NCI-H524 (cell line): ENCODE results near the gene TRIOBP.

Experiments used
- DNase-seq, 2 experiments: peaks; one replicate each; lab custom pipeline; 2025; lab: John Stamatoyannopoulos, UW

Gene TRIOBP

GRCh38 chr22:37804881-37805809, 108.3 kb downstream of the TRIOBP start:
- DNase-seq, result peak; percentile 41 to 77

DNA sequence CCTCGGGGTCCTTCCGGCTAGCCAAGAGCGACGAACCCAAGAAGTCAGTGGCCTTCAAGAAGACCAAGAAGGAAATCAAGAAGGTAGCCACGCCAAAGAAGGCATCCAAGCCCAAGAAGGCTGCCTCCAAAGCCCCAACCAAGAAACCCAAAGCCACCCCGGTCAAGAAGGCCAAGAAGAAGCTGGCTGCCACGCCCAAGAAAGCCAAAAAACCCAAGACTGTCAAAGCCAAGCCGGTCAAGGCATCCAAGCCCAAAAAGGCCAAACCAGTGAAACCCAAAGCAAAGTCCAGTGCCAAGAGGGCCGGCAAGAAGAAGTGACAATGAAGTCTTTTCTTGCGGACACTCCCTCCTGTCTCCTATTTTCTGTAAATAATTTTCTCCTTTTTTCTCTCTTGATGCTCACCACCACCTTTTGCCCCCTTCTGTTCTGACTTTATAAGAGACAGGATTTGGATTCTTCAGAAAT, 109.0 kb downstream of the TRIOBP start:
- no peak for DNase-seq

GRCh38 chr22:37806409-37807333, 109.8 kb downstream of the TRIOBP start:
- DNase-seq, result peak in 1 of 2 experiments; percentile 36

GRCh38 chr22:37807410-37808293, 110.8 kb downstream of the TRIOBP start, which contains the start of gene GCAT:
Gene GCAT, plus strand, starts transcription at chr22:37807934. Its CDS starts 34 bp downstream, at chr22:37807968.
- peak; percentile 93 to 97 for DNase-seq

DNA sequence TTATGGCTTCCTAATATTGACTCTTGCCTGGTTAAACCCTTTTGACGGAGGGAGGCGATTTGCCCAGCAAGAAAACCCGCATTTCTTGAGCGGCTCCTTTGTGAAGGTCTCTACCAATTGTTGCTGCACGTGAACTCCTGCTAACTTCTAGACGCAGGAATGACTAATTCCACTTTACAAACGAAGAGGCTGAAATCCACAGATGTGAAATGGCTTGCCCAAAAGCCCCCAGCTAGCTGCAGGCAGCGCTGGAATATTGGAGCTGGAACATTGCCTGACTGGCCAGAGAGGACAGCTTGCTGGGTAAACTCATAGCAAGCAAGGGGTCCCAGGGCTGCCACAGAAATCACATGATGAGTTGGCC, 111.4 kb downstream of the TRIOBP start:
- DNase-seq, result no peak

- DNase-seq, result no peak
These were observed 113.0 kb downstream of the TRIOBP start for GRCh38 chr22:37809672-37810333.

DNA sequence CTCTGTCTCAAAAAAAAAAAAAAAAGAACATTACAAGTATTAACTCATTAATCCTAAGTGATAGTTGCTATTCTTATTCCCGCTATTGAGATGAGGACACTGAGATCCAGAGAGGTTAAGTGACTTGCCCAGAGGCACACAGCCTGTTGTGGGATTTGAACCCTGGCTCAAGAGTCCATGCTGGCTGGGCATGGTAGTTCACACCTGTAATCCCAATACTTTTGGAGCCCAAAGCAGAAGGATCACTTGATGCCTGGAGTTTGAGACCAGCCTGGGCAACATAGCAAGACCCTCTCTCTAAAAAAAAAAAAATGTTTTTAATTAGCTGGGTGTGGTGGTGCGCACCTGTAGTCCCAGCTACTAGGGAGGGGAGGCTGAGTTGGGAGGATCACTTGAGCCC, 115.0 kb downstream of the TRIOBP start:
- DNase-seq, result no peak

DNA sequence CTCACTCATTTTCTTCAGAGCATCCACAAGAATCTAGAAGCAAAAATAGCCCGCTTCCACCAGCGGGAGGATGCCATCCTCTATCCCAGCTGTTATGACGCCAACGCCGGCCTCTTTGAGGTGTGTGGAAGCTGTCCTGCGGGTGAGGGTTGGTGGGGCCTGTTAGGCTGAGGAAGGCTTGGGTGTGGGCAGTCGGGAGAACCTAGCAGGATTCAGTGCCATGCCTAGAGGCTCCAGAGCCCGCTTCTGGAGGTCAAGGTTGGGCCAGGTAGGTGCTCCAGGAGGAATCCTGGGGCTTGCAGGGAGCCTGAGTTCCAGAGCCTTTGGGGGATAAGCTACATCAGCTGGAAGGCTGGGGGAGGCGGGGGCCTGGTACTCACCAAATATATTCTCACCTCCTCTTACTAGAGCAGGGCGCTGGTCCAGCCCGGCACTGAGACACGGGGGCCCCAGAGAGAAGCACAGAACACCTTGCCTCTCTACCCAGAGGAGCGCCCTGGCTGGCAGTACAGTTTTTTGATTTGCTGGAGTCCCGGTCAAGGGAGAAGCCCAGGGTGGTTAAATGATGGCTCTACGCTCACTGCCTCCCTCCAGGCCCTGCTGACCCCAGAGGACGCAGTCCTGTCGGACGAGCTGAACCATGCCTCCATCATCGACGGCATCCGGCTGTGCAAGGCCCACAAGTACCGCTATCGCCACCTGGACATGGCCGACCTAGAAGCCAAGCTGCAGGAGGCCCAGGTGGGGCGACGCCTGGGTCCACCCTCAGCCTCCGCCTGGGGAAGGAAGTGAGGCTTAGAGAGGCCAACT, 116.2 kb downstream of the TRIOBP start:
- no peak for DNase-seq

- DNase-seq, result no peak
These were observed 118.7 kb downstream of the TRIOBP start for GRCh38 chr22:37815593-37815992.

DNA sequence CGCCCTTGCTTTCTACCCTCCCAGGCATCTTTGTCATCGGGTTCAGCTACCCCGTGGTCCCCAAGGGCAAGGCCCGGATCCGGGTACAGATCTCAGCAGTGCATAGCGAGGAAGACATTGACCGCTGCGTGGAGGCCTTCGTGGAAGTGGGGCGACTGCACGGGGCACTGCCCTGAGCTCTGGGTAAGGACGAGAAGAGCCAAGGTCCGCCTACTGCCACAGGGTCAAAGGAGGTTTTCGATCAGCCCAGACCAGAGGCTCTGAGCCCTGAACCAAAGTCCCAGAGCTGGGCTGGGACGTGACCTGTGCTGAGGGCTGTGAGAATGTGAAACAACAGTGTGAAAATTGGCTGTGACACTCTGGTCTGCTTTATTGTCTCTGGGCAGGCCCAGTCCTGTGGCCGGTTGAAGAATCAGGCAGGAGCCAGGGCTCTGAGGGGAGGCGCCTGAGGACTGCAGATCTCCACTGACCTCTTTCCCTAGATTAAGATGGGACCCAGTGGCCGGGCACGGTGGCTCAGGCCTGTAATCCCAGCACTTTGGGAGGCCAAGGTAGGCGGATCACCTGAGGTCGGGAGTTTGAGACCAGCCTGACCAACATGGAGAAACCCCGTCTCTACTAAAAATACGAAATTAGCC, 119.8 kb downstream of the TRIOBP start:
- no peak for DNase-seq

GRCh38 chr22:37817705-37818408, 121.0 kb downstream of the TRIOBP start:
- peak; percentile 58 to 84 for DNase-seq

DNA sequence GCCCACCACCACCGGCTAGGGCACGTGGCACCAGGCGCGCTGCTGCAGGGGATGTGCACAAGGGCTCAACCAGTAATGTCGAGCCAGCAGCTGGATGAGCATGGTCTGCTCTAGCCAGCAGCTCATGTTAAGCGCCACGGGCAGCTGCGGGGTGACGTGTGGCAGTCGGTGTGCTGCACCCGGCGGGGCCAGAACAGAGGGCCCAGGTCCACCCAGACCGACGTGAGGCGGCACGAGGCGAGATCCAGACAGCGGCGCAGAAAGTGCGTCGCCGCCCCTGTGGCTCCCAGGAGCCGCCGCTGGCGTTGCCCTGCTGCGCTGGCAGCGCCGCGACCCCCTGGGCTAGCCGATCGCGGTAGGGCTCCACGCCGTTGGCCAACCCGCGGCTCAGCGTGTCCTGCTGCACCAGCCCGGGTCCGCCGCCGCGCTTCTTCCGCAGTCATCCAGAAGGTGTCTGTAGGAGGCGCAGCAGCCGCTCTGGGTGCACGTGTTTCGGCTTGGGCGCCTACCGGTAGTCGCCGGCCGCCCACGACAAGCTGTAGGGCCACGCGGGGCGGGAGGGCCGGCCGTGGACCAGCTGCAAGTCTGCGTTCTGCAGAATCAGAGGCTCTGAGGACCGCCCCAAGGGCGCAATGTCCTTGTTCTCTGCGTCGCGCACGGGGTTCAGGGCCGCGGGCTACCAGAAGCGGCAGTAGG, 121.7 kb downstream of the TRIOBP start:
- peak in 1 of 2 experiments; percentile 61 for DNase-seq

DNA sequence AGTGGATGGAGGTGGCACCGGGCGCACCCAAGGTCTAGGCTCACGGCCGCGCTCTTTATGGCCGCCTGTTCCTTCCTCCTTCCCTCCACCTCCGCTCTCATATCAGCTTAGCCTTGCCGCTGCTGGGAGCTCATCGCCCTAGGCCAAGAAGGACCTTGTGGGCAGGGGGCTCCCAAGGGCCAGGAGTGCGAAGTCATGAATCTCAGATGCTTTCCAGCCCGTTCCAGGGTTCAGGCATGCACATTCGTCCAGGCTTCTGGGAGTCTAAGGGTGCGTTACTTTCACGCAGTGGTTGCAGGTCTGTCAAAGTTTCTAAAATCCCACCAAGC, 122.2 kb downstream of the TRIOBP start:
- no peak for DNase-seq

DNA sequence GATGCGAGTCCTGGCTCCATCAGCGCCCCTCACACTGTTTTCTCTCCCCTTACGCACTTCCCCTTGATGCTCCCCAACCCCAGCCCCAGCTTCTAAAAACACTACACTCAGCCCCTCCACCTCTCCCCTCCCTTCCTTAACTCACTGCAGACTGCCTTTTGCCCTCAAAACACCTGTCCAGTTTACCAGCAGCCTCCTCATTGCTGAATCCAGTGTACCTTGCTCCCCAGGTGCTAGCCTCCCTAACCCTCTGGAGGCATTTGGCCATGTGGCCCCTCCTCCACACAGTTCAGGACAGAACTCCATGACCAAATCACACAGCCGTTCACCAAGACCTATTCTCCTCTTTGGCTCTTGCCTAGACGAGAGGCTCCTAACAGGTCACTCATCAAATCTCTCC, 123.5 kb downstream of the TRIOBP start:
- DNase-seq, result no peak

DNA sequence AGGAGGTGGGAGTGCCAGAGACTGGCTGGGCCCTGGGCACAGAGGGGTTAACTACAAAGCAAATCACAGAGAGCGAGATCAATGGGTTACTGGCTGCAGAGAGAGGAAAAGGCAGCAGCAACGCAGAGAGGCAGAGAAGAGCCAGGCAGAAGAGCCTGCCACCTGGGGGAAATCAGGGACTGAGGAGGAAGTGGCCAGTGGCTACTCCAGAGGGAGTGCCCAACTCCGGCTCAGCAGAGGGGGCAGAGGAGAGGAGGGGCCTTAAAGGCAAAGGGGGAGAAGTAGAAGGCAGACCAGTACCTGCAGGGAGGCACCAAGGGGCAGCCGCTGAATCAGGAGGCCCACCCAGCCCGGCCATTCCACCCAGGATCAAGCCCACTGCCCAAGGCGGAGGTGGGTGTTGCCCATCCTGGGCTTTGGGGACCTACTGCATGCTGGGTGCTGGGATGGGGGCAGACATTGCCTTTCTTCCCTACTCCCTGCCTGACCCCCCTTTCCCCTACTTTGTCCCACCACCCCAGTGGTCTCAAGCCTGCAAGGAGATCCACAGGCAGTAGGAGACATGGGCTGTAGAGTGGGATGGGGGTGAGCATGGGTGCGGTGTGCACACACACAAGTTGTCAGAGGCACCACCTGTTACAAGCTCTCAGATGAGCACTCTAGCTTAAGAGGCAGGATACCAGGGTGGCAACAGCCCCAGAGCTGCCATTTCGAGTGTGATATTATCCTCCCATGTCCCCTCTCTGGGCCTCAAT, 125.4 kb downstream of the TRIOBP start:
- peak in 1 of 2 experiments; percentile 48 for DNase-seq

GRCh38 chr22:37823134-37823985, 126.5 kb downstream of the TRIOBP start, which contains the start of gene GALR3:
Gene GALR3, plus strand, starts transcription at chr22:37823382. Its CDS starts 25 bp downstream, at chr22:37823407.
- DNase-seq, result no peak
